ENCODE data around the gene ERMP1.

Gene ERMP1

GRCh38 chr9:5850724-5851122 lies 17.8 kb upstream of the ERMP1 start:
- Histone ChIP-seq H3K27me3 (ENCODE audit: insufficient read depth, low read length) (no peaks in the 10 kb centered on the region), H3K9me3 (ENCODE audit: insufficient read depth, low read depth, low read length) (no peaks in the 10 kb centered on the region), H3K4me1 (ENCODE audit: insufficient read depth, low read length) (no peaks in the 10 kb centered on the region), H3K4me3 (ENCODE audit: low read length) (no peak overlapping the region), H3K9ac (ENCODE audit: low read depth, low read length) (no peak overlapping the region), H3K36me3 (ENCODE audit: insufficient read depth, low read depth, low read length) (no peaks in the 10 kb centered on the region), H3K27ac (ENCODE audit: low read length) (no peak overlapping the region)

- H3K36me3 ChIP-seq (ENCODE audit: insufficient read depth, low read depth, low read length), result no peaks in the 10 kb centered on the region
- H3K9me3 ChIP-seq (ENCODE audit: insufficient read depth, low read depth, low read length), result no peaks in the 10 kb centered on the region
- H3K4me3 ChIP-seq (ENCODE audit: low read length), result no peak overlapping the region
- H3K27ac ChIP-seq (ENCODE audit: low read length), result no peak overlapping the region
- no peaks in the 10 kb centered on the region for H3K27me3 ChIP-seq (ENCODE audit: insufficient read depth, low read length)
- no peak overlapping the region for H3K9ac ChIP-seq (ENCODE audit: low read depth, low read length)
- H3K4me1 ChIP-seq (ENCODE audit: insufficient read depth, low read length), result no peaks in the 10 kb centered on the region; the same call in 1 of the 2 replicates
Observed at GRCh38 chr9:5848372-5848882, 15.5 kb upstream of the ERMP1 start.

GRCh38 chr9:5846501-5846921 lies 13.6 kb upstream of the ERMP1 start:
- no peak overlapping the region for H3K27ac ChIP-seq (ENCODE audit: low read length)
- H3K9me3 ChIP-seq (ENCODE audit: insufficient read depth, low read depth, low read length), result no peaks in the 10 kb centered on the region
- H3K4me3 ChIP-seq (ENCODE audit: low read length), result no peak overlapping the region
- no peak overlapping the region for H3K9ac ChIP-seq (ENCODE audit: low read depth, low read length)
- no peaks in the 10 kb centered on the region; the same call in 1 of the 2 replicates for H3K4me1 ChIP-seq (ENCODE audit: insufficient read depth, low read length)
- no peaks in the 10 kb centered on the region for H3K27me3 ChIP-seq (ENCODE audit: insufficient read depth, low read length)
- no peaks in the 10 kb centered on the region for H3K36me3 ChIP-seq (ENCODE audit: insufficient read depth, low read depth, low read length)

- H3K9me3 ChIP-seq (ENCODE audit: insufficient read depth, low read depth, low read length), result no peaks in the 10 kb centered on the region
- no peaks in the 10 kb centered on the region for H3K27me3 ChIP-seq (ENCODE audit: insufficient read depth, low read length)
- H3K4me1 ChIP-seq (ENCODE audit: insufficient read depth, low read length), result no peaks in the 10 kb centered on the region; the same call in 1 of the 2 replicates
- no peak overlapping the region for H3K9ac ChIP-seq (ENCODE audit: low read depth, low read length)
- no peaks in the 10 kb centered on the region for H3K36me3 ChIP-seq (ENCODE audit: insufficient read depth, low read depth, low read length)
- H3K27ac ChIP-seq (ENCODE audit: low read length), result no peak overlapping the region
- no peak overlapping the region for H3K4me3 ChIP-seq (ENCODE audit: low read length)
Observed at GRCh38 chr9:5846096-5846495, 13.2 kb upstream of the ERMP1 start.

- Histone ChIP-seq H3K9ac (ENCODE audit: low read depth, low read length) (no peak overlapping the region), H3K27ac (ENCODE audit: low read length) (no peak overlapping the region), H3K4me1 (ENCODE audit: insufficient read depth, low read length) (no peaks in the 10 kb centered on the region; the same call in 1 of the 2 replicates), H3K9me3 (ENCODE audit: insufficient read depth, low read depth, low read length) (no peaks in the 10 kb centered on the region), H3K36me3 (ENCODE audit: insufficient read depth, low read depth, low read length) (no peaks in the 10 kb centered on the region), H3K27me3 (ENCODE audit: insufficient read depth, low read length) (no peaks in the 10 kb centered on the region), H3K4me3 (ENCODE audit: low read length) (no peak overlapping the region)
Observed at GRCh38 chr9:5845157-5845531, 12.2 kb upstream of the ERMP1 start.

GRCh38 chr9:5843794-5844471 lies 11.0 kb upstream of the ERMP1 start:
- H3K27me3 ChIP-seq (ENCODE audit: insufficient read depth, low read length), result no peaks in the 10 kb centered on the region
- no peaks in the 10 kb centered on the region for H3K36me3 ChIP-seq (ENCODE audit: insufficient read depth, low read depth, low read length)
- no peak overlapping the region for H3K9ac ChIP-seq (ENCODE audit: low read depth, low read length)
- no peak overlapping the region for H3K4me3 ChIP-seq (ENCODE audit: low read length)
- no peaks in the 10 kb centered on the region for H3K9me3 ChIP-seq (ENCODE audit: insufficient read depth, low read depth, low read length)
- H3K4me1 ChIP-seq (ENCODE audit: insufficient read depth, low read length), result peaks cover 5% of the 10 kb centered on the region
- no peak overlapping the region for H3K27ac ChIP-seq (ENCODE audit: low read length)

- Histone ChIP-seq H3K27me3 (ENCODE audit: insufficient read depth, low read length) (no peaks in the 10 kb centered on the region), H3K36me3 (ENCODE audit: insufficient read depth, low read depth, low read length) (no peaks in the 10 kb centered on the region), H3K9ac (ENCODE audit: low read depth, low read length) (no peak overlapping the region), H3K9me3 (ENCODE audit: insufficient read depth, low read depth, low read length) (no peaks in the 10 kb centered on the region), H3K4me1 (ENCODE audit: insufficient read depth, low read length) (peaks cover 7% of the 10 kb centered on the region), H3K4me3 (ENCODE audit: low read length) (no peak overlapping the region), H3K27ac (ENCODE audit: low read length) (no peak overlapping the region)
Observed at GRCh38 chr9:5842929-5843793, 10.2 kb upstream of the ERMP1 start.

- Histone ChIP-seq H3K4me1 (ENCODE audit: insufficient read depth, low read length) (peaks cover 7% of the 10 kb centered on the region), H3K9ac (ENCODE audit: low read depth, low read length) (no peak overlapping the region)
Observed at GRCh38 chr9:5841771-5842573, 9.1 kb upstream of the ERMP1 start.

GRCh38 chr9:5840788-5841187 lies 7.9 kb upstream of the ERMP1 start:
- H3K36me3 ChIP-seq (ENCODE audit: insufficient read depth, low read depth, low read length), result no peaks in the 10 kb centered on the region
- peaks cover 7% of the 10 kb centered on the region for H3K4me1 ChIP-seq (ENCODE audit: insufficient read depth, low read length)
- no peak overlapping the region for H3K9ac ChIP-seq (ENCODE audit: low read depth, low read length)
- H3K9me3 ChIP-seq (ENCODE audit: insufficient read depth, low read depth, low read length), result no peaks in the 10 kb centered on the region
- no peak overlapping the region for H3K4me3 ChIP-seq (ENCODE audit: low read length)
- no peak overlapping the region for H3K27ac ChIP-seq (ENCODE audit: low read length)
- no peaks in the 10 kb centered on the region for H3K27me3 ChIP-seq (ENCODE audit: insufficient read depth, low read length)

More at GRCh38 chr9:5841771-5842573, 9.1 kb upstream of the ERMP1 start:
- no peak overlapping the region for H3K4me3 ChIP-seq (ENCODE audit: low read length)
- H3K9me3 ChIP-seq (ENCODE audit: insufficient read depth, low read depth, low read length), result no peaks in the 10 kb centered on the region
- no peaks in the 10 kb centered on the region for H3K27me3 ChIP-seq (ENCODE audit: insufficient read depth, low read length)
- H3K36me3 ChIP-seq (ENCODE audit: insufficient read depth, low read depth, low read length), result no peaks in the 10 kb centered on the region
- no peak overlapping the region for H3K27ac ChIP-seq (ENCODE audit: low read length)

- no peaks in the 10 kb centered on the region for H3K36me3 ChIP-seq (ENCODE audit: insufficient read depth, low read depth, low read length)
- peaks cover 7% of the 10 kb centered on the region for H3K4me1 ChIP-seq (ENCODE audit: insufficient read depth, low read length)
- no peaks in the 10 kb centered on the region for H3K9me3 ChIP-seq (ENCODE audit: insufficient read depth, low read depth, low read length)
- H3K4me3 ChIP-seq (ENCODE audit: low read length), result no peak overlapping the region
- H3K27me3 ChIP-seq (ENCODE audit: insufficient read depth, low read length), result no peaks in the 10 kb centered on the region
- H3K27ac ChIP-seq (ENCODE audit: low read length), result no peak overlapping the region
- no peak overlapping the region; the same call in 1 of the 2 replicates for H3K9ac ChIP-seq (ENCODE audit: low read depth, low read length)
Observed at GRCh38 chr9:5839572-5839902, 6.6 kb upstream of the ERMP1 start.

GRCh38 chr9:5838884-5839571 lies 6.1 kb upstream of the ERMP1 start:
- H3K27ac ChIP-seq (ENCODE audit: low read length), result no peak overlapping the region
- H3K9ac ChIP-seq (ENCODE audit: low read depth, low read length), result no peak overlapping the region; the same call in 1 of the 2 replicates
- H3K36me3 ChIP-seq (ENCODE audit: insufficient read depth, low read depth, low read length), result no peaks in the 10 kb centered on the region
- no peaks in the 10 kb centered on the region for H3K9me3 ChIP-seq (ENCODE audit: insufficient read depth, low read depth, low read length)
- no peak overlapping the region for H3K4me3 ChIP-seq (ENCODE audit: low read length)
- H3K4me1 ChIP-seq (ENCODE audit: insufficient read depth, low read length), result peaks cover 10% of the 10 kb centered on the region
- H3K27me3 ChIP-seq (ENCODE audit: insufficient read depth, low read length), result no peaks in the 10 kb centered on the region
